H1 (cell line): Measurements from ENCODE around the gene MACF1. TPM values are rescaled to one million over a fixed set of nuclear protein-coding genes. Genes with fewer than 3 reads are reported as not detected.

ENCODE experiments used
- BCL11A ChIP-seq, 2 experiments: IDR thresholded peaks; one replicate each; pipeline ENCODE4 v1.6.1; 2011; ENCODE audit warnings: low read depth in 2 of 2, low read length in 2 of 2, mild to moderate bottlenecking in 2 of 2
- CBX8 ChIP-seq: fragments of 300-800, 300-1000 bp; sonication (generic); IDR thresholded peaks from 2 replicates; pipeline ENCODE4 v1.7.1; 2016; ENCODE audit warnings: low read depth, low read length, borderline replicate concordance
- CREB1 ChIP-seq: IDR thresholded peaks from 2 replicates; pipeline ENCODE4 v1.6.1; 2012; ENCODE audit warnings: inconsistent platforms
- EP300 ChIP-seq, 2 experiments: IDR thresholded peaks; 1 replicate in 1 of 2; 2 replicates in 1 of 2; pipeline ENCODE4 v1.6.1; 2011 to 2012; ENCODE audit warnings: low read depth in 2 of 2, low read length in 2 of 2, mild to moderate bottlenecking in 2 of 2, borderline replicate concordance in 1 of 2, inconsistent platforms in 1 of 2, moderate library complexity in 1 of 2
- GTF2F1 ChIP-seq: IDR thresholded peaks from 2 replicates; pipeline ENCODE4 v1.6.1; 2012; ENCODE audit warnings: low read depth, low read length, improper control_type of control experiment, borderline replicate concordance
- HDAC6 ChIP-seq: IDR thresholded peaks from one replicate; pipeline ENCODE4 v1.7.1; 2012; ENCODE audit warnings: low read depth, mild to moderate bottlenecking, inconsistent platforms, low read length, moderate library complexity
- RFX5 ChIP-seq: IDR thresholded peaks from 2 replicates; pipeline ENCODE4 v1.6.1; 2011; ENCODE audit warnings: low read depth, low read length, improper control_type of control experiment, borderline replicate concordance
- RNF2 ChIP-seq: fragments of 200-900, 300-1000 bp; sonication (generic); IDR thresholded peaks from 2 replicates; pipeline ENCODE4 v1.7.1; 2016; ENCODE audit warnings: borderline replicate concordance, low read depth, mild to moderate bottlenecking, antibody characterized with exemption, low read length; ENCODE audit not compliant: poor library complexity, severe bottlenecking; ENCODE audit errors: missing control alignments
- SIRT6 ChIP-seq: IDR thresholded peaks from one replicate; pipeline ENCODE4 v1.7.1; 2012; ENCODE audit warnings: low read length, inconsistent platforms
- SP4 ChIP-seq: IDR thresholded peaks from 2 replicates; pipeline ENCODE4 v1.6.1; 2012; ENCODE audit warnings: low read length, inconsistent platforms
- TBP ChIP-seq: IDR thresholded peaks from 2 replicates; pipeline ENCODE4 v1.6.1; 2011; ENCODE audit warnings: low read depth, low read length, improper control_type of control experiment
- polyA plus RNA-seq, 7 experiments: library from polyadenylated mRNA; depleted of rRNA in 3 of 7; stranded (reverse) in 5 of 7; unstranded in 2 of 7; fragments of >200 nt in 5 of 7; fragments of 200-250 nt in 2 of 7; gene quantifications; 1 replicate in 5 of 7; 2 replicates in 1 of 7; 4 replicates in 1 of 7; pipeline versions ENCODE4 v1.2.1 to v1.2.3, GENCODE V29; 2011 to 2013; ENCODE audit warnings: missing spikeins in 2 of 7, mixed read lengths in 2 of 7
- total RNA-seq: library from RNA; stranded (reverse); fragmentation: NEBNext Ultra II Directional; extraction: Animal tissue kit (Norgen Biotek cat#: 25700); gene quantifications from 2 replicates; pipeline ENCODE4 v1.2.1, GENCODE V29; 2021
- TF ChIP-seq, protein P1 (sequence below): fragments of 300-600 bp; sonication (generic); IDR thresholded peaks from 2 replicates; pipeline ENCODE4 v1.7.1; 2012; ENCODE audit warnings: low read length, moderate library complexity, mild to moderate bottlenecking, inconsistent platforms; ENCODE audit not compliant: insufficient replicate concordance

The MACF1 gene
- total and polyA plus RNA-seq, 2 of the 8 experiments (the other 6 are each of a cell fraction or from before 2014, with no cell fraction given) = 59.8 to 285 TPM

DNA sequence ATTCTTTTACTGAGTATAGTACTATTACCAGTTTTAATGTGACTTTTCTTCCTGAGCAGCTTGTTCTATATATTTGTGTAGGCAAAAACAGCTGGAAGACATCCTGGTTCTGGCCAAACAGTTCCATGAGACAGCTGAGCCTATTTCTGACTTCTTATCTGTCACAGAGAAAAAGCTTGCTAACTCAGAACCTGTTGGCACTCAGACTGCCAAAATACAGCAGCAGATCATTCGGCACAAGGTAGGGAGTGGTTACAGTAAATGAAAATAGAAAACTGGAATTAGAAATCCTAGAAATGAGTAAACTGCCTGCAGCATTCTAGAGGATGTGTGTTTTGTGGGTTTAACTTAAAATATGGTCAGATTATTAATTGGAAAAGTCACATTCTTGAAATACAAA lies 222.9 kb downstream of the MACF1 start (continued):
- TF ChIP-seq, protein P1, sequence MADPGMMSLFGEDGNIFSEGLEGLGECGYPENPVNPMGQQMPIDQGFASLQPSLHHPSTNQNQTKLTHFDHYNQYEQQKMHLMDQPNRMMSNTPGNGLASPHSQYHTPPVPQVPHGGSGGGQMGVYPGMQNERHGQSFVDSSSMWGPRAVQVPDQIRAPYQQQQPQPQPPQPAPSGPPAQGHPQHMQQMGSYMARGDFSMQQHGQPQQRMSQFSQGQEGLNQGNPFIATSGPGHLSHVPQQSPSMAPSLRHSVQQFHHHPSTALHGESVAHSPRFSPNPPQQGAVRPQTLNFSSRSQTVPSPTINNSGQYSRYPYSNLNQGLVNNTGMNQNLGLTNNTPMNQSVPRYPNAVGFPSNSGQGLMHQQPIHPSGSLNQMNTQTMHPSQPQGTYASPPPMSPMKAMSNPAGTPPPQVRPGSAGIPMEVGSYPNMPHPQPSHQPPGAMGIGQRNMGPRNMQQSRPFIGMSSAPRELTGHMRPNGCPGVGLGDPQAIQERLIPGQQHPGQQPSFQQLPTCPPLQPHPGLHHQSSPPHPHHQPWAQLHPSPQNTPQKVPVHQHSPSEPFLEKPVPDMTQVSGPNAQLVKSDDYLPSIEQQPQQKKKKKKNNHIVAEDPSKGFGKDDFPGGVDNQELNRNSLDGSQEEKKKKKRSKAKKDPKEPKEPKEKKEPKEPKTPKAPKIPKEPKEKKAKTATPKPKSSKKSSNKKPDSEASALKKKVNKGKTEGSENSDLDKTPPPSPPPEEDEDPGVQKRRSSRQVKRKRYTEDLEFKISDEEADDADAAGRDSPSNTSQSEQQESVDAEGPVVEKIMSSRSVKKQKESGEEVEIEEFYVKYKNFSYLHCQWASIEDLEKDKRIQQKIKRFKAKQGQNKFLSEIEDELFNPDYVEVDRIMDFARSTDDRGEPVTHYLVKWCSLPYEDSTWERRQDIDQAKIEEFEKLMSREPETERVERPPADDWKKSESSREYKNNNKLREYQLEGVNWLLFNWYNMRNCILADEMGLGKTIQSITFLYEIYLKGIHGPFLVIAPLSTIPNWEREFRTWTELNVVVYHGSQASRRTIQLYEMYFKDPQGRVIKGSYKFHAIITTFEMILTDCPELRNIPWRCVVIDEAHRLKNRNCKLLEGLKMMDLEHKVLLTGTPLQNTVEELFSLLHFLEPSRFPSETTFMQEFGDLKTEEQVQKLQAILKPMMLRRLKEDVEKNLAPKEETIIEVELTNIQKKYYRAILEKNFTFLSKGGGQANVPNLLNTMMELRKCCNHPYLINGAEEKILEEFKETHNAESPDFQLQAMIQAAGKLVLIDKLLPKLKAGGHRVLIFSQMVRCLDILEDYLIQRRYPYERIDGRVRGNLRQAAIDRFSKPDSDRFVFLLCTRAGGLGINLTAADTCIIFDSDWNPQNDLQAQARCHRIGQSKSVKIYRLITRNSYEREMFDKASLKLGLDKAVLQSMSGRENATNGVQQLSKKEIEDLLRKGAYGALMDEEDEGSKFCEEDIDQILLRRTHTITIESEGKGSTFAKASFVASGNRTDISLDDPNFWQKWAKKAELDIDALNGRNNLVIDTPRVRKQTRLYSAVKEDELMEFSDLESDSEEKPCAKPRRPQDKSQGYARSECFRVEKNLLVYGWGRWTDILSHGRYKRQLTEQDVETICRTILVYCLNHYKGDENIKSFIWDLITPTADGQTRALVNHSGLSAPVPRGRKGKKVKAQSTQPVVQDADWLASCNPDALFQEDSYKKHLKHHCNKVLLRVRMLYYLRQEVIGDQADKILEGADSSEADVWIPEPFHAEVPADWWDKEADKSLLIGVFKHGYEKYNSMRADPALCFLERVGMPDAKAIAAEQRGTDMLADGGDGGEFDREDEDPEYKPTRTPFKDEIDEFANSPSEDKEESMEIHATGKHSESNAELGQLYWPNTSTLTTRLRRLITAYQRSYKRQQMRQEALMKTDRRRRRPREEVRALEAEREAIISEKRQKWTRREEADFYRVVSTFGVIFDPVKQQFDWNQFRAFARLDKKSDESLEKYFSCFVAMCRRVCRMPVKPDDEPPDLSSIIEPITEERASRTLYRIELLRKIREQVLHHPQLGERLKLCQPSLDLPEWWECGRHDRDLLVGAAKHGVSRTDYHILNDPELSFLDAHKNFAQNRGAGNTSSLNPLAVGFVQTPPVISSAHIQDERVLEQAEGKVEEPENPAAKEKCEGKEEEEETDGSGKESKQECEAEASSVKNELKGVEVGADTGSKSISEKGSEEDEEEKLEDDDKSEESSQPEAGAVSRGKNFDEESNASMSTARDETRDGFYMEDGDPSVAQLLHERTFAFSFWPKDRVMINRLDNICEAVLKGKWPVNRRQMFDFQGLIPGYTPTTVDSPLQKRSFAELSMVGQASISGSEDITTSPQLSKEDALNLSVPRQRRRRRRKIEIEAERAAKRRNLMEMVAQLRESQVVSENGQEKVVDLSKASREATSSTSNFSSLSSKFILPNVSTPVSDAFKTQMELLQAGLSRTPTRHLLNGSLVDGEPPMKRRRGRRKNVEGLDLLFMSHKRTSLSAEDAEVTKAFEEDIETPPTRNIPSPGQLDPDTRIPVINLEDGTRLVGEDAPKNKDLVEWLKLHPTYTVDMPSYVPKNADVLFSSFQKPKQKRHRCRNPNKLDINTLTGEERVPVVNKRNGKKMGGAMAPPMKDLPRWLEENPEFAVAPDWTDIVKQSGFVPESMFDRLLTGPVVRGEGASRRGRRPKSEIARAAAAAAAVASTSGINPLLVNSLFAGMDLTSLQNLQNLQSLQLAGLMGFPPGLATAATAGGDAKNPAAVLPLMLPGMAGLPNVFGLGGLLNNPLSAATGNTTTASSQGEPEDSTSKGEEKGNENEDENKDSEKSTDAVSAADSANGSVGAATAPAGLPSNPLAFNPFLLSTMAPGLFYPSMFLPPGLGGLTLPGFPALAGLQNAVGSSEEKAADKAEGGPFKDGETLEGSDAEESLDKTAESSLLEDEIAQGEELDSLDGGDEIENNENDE = no peak
- TF ChIP-seq BCL11A (IDR thresholded peaks at IDR 0.05; ENCODE audit: low read depth in 2 of 2, low read length in 2 of 2) = no peak
- TF ChIP-seq RFX5 = no peak
- no peak for TF ChIP-seq CREB1
- no peak for TF ChIP-seq CBX8
- TF ChIP-seq SIRT6 = no peak
- no peak for TF ChIP-seq GTF2F1
- no peak for TF ChIP-seq EP300 (IDR thresholded peaks at IDR 0.05; ENCODE audit: borderline replicate concordance in 1 of 2, low read depth in 2 of 2, low read length in 2 of 2)
- TF ChIP-seq HDAC6 = no peak
- TF ChIP-seq RNF2 = no peak
- no peak for TF ChIP-seq TBP
- TF ChIP-seq SP4 = no peak
